Left lung (tissue), 10 donors: ENCODE measurements around the gene MPZL1. TPM values are rescaled to one million over a fixed set of nuclear protein-coding genes. Genes with fewer than 3 reads are reported as not detected.
A peak's percentile ranks its signal among the peaks of the same experiment; 100 is the strongest.

Source experiments
- ATAC-seq: fragments of 200-7000 bp; cut with Tn5 transposase; one replicate; pipeline ENCODE4 v1.9.1; 2020; ENCODE audit warnings: moderate library complexity
- DNase-seq, 4 donors: peaks; one replicate each; pipeline ENCODE4 v3.0.0-alpha.2; 2013 to 2020
- H3K27ac ChIP-seq, 2 donors: fragments of 200-600 bp; sonication (generic) in 1 of 2; one replicate each; pipeline versions ENCODE4 v1.5.0 to v1.8.0; 2020 to 2021
- H3K27me3 ChIP-seq, 2 donors: fragments of 200-600 bp; sonication (generic) in 1 of 2; one replicate each; pipeline versions ENCODE4 v1.5.0 to v1.8.0; 2020 to 2021
- H3K36me3 ChIP-seq, 2 donors: fragments of 200-600 bp; sonication (generic) in 1 of 2; one replicate each; pipeline versions ENCODE4 v1.5.0 to v1.8.0; 2020 to 2021
- H3K4me1 ChIP-seq, 2 donors: fragments of 200-600 bp; one replicate each; pipeline ENCODE4 v1.8.0; 2021
- H3K4me3 ChIP-seq, 2 donors: fragments of 200-600 bp; sonication (generic) in 1 of 2; one replicate each; pipeline versions ENCODE4 v1.5.0 to v1.8.0; 2020 to 2021; ENCODE audit warnings: mild to moderate bottlenecking in 1 of 2
- H3K9me3 ChIP-seq, 2 donors: fragments of 200-600 bp; sonication (generic) in 1 of 2; one replicate each; pipeline versions ENCODE4 v1.5.0 to v1.8.0; 2020 to 2021
- intact Hi-C, 2 donors: fragments of 100-400 bp; cut with DNase I; formaldehyde crosslinking; loops; one replicate each; pipeline versions ENCODE4 v1.11.2 to v1.14.2; 2022
- polyA plus RNA-seq, 6 donors: library from polyadenylated mRNA; unstranded; fragments of 120-200 nt; gene quantifications; one replicate each; pipeline ENCODE4 v1.2.1, GENCODE V29; 2013; ENCODE audit not compliant: insufficient read length in 6 of 6
- total RNA-seq, 2 donors: library from RNA; stranded (reverse); fragmentation: NEBNext Ultra II Directional; extraction: Animal tissue kit (Norgen Biotek cat#: 25700); gene quantifications; one replicate each; pipeline ENCODE4 v1.2.1, GENCODE V29; 2021
- TF ChIP-seq, protein P1 (sequence below), 2 donors: fragments of 200-600 bp; sonication (generic) in 1 of 2; IDR thresholded peaks; one replicate each; pipeline versions ENCODE4 v1.5.0 to v1.8.0; 2021; ENCODE audit warnings: antibody characterized with exemption in 2 of 2
- donor health status: DM: no; HTN: yes; CAD: no.
- donor health status: DM: no; HTN: no; CAD: no.

Gene MPZL1
- total and polyA plus RNA-seq, 8 donors, result 110 to 148 (median 122) TPM

DNA sequence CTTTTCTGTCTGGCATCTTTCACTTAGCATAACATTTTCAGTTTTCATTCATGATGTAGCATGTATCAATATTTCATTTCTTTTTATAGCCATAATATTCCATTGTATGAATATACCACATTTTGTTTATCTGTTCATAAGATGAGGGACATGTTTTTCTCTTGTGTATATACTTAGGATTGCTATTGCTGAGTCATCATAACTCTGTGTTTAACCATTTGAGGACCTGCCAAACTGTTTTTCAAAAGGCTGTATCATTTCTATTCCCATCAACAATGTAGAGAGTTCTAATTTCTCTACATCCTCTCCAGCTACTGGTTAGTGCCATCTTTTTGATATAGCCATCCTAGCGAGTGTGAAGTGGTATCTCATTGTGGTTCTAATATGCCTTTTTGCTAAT, 26.2 kb downstream of the MPZL1 start:
- DNase-seq (no peak), ATAC-seq (no peak)
- no peaks in the 10 kb centered on the region for H3K9me3 ChIP-seq
- no peak overlapping the region for H3K4me3 ChIP-seq
- no peaks in the 10 kb centered on the region for H3K36me3 ChIP-seq
- no peaks in the 10 kb centered on the region for H3K27me3 ChIP-seq
- H3K27ac ChIP-seq, result no peak overlapping the region
- TF ChIP-seq, protein P1, sequence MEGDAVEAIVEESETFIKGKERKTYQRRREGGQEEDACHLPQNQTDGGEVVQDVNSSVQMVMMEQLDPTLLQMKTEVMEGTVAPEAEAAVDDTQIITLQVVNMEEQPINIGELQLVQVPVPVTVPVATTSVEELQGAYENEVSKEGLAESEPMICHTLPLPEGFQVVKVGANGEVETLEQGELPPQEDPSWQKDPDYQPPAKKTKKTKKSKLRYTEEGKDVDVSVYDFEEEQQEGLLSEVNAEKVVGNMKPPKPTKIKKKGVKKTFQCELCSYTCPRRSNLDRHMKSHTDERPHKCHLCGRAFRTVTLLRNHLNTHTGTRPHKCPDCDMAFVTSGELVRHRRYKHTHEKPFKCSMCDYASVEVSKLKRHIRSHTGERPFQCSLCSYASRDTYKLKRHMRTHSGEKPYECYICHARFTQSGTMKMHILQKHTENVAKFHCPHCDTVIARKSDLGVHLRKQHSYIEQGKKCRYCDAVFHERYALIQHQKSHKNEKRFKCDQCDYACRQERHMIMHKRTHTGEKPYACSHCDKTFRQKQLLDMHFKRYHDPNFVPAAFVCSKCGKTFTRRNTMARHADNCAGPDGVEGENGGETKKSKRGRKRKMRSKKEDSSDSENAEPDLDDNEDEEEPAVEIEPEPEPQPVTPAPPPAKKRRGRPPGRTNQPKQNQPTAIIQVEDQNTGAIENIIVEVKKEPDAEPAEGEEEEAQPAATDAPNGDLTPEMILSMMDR (IDR thresholded peaks at IDR 0.05), result no peak
- intact Hi-C loops, result no loop called here
- peaks cover 20 to 29% of the 10 kb centered on the region in 2 donors for H3K4me1 ChIP-seq

DNA sequence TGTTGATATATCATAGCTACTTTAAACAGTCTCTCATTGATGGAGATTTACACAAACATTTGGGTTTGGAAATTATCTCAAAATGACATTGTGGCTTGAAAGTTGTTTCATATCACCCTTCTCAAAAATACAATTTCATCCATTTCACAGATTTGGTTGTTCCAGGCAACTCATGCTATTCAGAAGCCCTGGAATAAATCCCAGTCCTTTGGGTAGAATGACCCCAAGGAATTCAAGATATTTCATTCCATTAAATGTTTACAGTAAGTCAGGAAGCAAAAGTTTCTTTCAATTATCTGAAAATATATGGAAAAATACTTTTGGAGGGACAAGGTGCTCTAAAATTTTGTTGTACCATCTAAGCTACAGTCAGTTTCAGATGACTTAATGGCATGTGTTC, 27.1 kb downstream of the MPZL1 start:
- TF ChIP-seq, protein P1 (IDR thresholded peaks at IDR 0.05), result no peak
- Histone ChIP-seq H3K27ac (no peak overlapping the region), H3K9me3 (no peaks in the 10 kb centered on the region), H3K4me1 (peaks cover 20 to 37% of the 10 kb centered on the region in 2 donors), H3K36me3 (no peaks in the 10 kb centered on the region), H3K27me3 (no peaks in the 10 kb centered on the region), H3K4me3 (no peak overlapping the region)
- ATAC-seq, result no peak
- intact Hi-C loops, result no loop called here
- DNase-seq, result no peak

DNA sequence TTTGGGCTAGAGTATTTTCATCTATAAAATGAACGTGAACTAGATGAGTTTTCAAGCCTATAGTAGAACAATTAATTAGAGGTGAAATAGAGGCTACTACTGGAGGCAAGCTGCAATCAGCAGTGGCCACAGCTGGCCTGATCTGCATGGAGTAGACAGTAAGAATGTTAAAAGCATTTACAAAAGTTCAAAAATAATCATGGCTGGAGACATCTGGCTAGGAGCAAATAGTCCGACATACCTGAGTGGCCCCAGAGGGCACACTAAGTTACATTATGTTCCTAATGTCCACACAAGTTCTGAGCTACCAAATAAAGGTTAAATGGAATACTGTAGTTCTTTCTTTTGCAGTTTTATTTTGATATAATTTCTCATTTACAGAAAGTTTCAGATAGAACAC, 28.0 kb downstream of the MPZL1 start:
- DNase-seq (no peak), ATAC-seq (no peak)
- TF ChIP-seq, protein P1 (IDR thresholded peaks at IDR 0.05), result no peak
- no peaks in the 10 kb centered on the region for H3K36me3 ChIP-seq
- no peaks in the 10 kb centered on the region for H3K27me3 ChIP-seq
- peaks cover 20 to 37% of the 10 kb centered on the region in 2 donors for H3K4me1 ChIP-seq
- no peak overlapping the region for H3K4me3 ChIP-seq
- intact Hi-C loops, result no loop called here
- H3K9me3 ChIP-seq, result no peaks in the 10 kb centered on the region
- H3K27ac ChIP-seq, result no peak overlapping the region

DNA sequence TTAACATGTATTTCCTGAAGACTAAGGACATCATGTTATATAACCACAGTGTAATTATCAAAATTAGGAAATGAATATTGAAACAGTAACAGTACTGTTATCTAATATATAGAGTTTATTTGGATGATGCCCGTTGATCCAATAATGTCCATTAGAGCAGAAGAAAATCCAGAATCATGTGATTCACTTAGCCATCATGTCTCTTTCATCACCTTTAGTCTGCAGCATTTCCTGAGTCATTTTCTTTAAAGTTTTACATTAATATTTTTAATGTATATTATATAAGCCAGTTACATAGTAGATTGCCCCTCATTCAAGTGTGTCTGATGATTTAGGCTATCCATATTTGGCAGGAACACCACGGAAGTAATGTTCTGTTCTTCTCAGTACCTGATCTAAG, 28.9 kb downstream of the MPZL1 start:
- no peaks in the 10 kb centered on the region for H3K27me3 ChIP-seq
- TF ChIP-seq, protein P1 (IDR thresholded peaks at IDR 0.05), result no peak
- ATAC-seq (no peak), DNase-seq (no peak)
- no peaks in the 10 kb centered on the region for H3K9me3 ChIP-seq
- peaks cover 20 to 37% of the 10 kb centered on the region in 2 donors for H3K4me1 ChIP-seq
- no peak overlapping the region for H3K27ac ChIP-seq
- intact Hi-C loops, result no loop called here
- no peak overlapping the region for H3K4me3 ChIP-seq
- H3K36me3 ChIP-seq, result no peaks in the 10 kb centered on the region

DNA sequence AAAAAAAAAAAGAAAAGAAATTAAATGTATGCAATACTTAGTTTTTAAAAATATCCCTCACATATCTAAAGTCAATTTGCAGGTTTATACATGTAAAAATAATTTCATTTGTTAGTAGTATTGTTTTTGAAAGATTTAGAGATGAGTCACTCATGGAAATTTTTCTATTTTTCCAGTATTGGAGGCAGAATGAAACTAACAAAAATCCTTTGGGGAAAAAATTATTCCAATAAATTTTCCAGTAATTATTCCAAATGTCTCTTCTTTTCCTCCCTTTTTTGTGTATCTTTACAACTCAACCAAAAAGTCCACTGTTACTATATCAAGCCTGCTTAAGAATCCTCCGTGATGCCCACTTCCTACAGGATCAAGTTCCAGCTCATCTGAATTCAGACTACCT, 29.9 kb downstream of the MPZL1 start:
- DNase-seq, result no peak
- Histone ChIP-seq H3K36me3 (no peaks in the 10 kb centered on the region), H3K9me3 (no peaks in the 10 kb centered on the region), H3K27ac (peak overlapping the region in 1 of 2 donors; percentile 53), H3K27me3 (no peaks in the 10 kb centered on the region), H3K4me1 (peaks cover 21 to 40% of the 10 kb centered on the region in 2 donors), H3K4me3 (no peak overlapping the region)
- no peak for ATAC-seq
- TF ChIP-seq, protein P1 (IDR thresholded peaks at IDR 0.05), result no peak
- intact Hi-C loops, result no loop called here
